Adipocyte (in vitro differentiated cells): Measurements from ENCODE around the gene INPPL1.
"Not testable (repeated sequence)": the region's sequence is repeated elsewhere in the genome, so short reads cannot be mapped to it uniquely, and the experiment has no call there.

Experiments
- DNase-seq: peaks from one replicate; pipeline ENCODE4 v3.0.0-alpha.2; 2015; ENCODE audit warnings: low read depth
- H3K27me3 ChIP-seq: replicated peaks from 2 replicates; pipeline ENCODE4 v1.7.0; 2013; ENCODE audit warnings: mild to moderate bottlenecking, low read length, moderate library complexity; ENCODE audit not compliant: control insufficient read depth, insufficient read depth
- H3K36me3 ChIP-seq: 2 replicates; pipeline ENCODE4 v1.7.0; 2013; ENCODE audit warnings: low read length, mild to moderate bottlenecking, moderate library complexity; ENCODE audit not compliant: control insufficient read depth, insufficient read depth, severe bottlenecking
- H3K4me1 ChIP-seq: 2 replicates; pipeline ENCODE4 v1.7.0; 2013; ENCODE audit warnings: mild to moderate bottlenecking, low read length, moderate library complexity; ENCODE audit not compliant: control insufficient read depth, insufficient read depth
- H3K4me3 ChIP-seq: 2 replicates; pipeline ENCODE4 v1.7.0; 2013; ENCODE audit warnings: mild to moderate bottlenecking, low read length, moderate library complexity
- H3K9ac ChIP-seq: 2 replicates; pipeline ENCODE4 v1.7.0; 2013; ENCODE audit warnings: mild to moderate bottlenecking, low read length, moderate library complexity
- H3K9me3 ChIP-seq: 2 replicates; pipeline ENCODE4 v1.7.0; 2013; ENCODE audit warnings: mild to moderate bottlenecking, low read length, moderate library complexity; ENCODE audit not compliant: control insufficient read depth

The INPPL1 gene

DNA sequence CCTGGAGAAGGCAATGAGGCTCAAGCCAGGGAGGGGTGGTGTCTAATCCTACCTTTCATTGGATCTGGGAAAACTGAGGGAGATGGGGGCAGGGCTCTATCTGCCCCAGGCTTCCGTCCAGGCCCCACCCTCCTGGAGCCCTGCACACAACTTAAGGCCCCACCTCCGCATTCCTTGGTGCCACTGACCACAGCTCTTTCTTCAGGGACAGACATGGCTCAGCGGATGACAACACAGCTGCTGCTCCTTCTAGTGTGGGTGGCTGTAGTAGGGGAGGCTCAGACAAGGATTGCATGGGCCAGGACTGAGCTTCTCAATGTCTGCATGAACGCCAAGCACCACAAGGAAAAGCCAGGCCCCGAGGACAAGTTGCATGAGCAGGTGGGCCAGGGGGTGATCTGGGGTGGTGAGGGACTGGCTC, 32.6 kb upstream of the INPPL1 start, which contains the start of gene FOLR1:
FOLR1 (plus strand) TSS at position 180 of the 421 bp plus-strand sequence; CDS start at position 214, 34 bp downstream.
- no peak within 1 kb of the TSS for H3K4me3 ChIP-seq
- H3K9me3 ChIP-seq: no peaks in the 10 kb centered on the region
- no peak for DNase-seq
- no peaks in the 10 kb centered on the region for H3K4me1 ChIP-seq
- no peaks in the 10 kb centered on the region for H3K36me3 ChIP-seq
- H3K27me3 ChIP-seq: peaks cover 9% of the 10 kb centered on the region
- no peak within 1 kb of the TSS for H3K9ac ChIP-seq

DNA sequence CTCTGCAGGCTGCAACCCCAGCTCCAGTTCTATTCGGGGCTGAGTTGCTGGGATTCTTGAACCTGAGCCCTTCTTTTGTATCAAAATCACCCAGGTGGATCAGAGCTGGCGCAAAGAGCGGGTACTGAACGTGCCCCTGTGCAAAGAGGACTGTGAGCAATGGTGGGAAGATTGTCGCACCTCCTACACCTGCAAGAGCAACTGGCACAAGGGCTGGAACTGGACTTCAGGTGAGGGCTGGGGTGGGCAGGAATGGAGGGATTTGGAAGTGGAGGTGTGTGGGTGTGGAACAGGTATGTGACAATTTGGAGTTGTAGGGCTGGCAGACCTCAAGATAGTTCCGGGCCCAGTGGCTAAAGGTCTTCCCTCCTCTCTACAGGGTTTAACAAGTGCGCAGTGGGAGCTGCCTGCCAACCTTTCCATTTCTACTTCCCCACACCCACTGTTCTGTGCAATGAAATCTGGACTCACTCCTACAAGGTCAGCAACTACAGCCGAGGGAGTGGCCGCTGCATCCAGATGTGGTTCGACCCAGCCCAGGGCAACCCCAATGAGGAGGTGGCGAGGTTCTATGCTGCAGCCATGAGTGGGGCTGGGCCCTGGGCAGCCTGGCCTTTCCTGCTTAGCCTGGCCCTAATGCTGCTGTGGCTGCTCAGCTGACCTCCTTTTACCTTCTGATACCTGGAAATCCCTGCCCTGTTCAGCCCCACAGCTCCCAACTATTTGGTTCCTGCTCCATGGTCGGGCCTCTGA, 28.9 kb upstream of the INPPL1 start:
- Histone ChIP-seq H3K27me3 (peaks cover 5% of the 10 kb centered on the region), H3K9me3 (no peaks in the 10 kb centered on the region), H3K9ac (no peak overlapping the region), H3K36me3 (no peaks in the 10 kb centered on the region), H3K4me1 (peaks cover 3% of the 10 kb centered on the region), H3K4me3 (no peak overlapping the region)
- DNase-seq: no peak

- not testable (repeated sequence) for H3K4me1 ChIP-seq, DNase-seq, H3K9ac ChIP-seq, H3K27me3 ChIP-seq, H3K4me3 ChIP-seq, H3K36me3 ChIP-seq, H3K9me3 ChIP-seq
Observed at GRCh38 chr11:72201445-72201844, 23.1 kb upstream of the INPPL1 start.

- Histone ChIP-seq H3K4me1 (peaks cover 3% of the 10 kb centered on the region), H3K9me3 (no peaks in the 10 kb centered on the region), H3K4me3 (no peak overlapping the region), H3K27me3 (peaks cover 3% of the 10 kb centered on the region), H3K9ac (no peak overlapping the region), H3K36me3 (no peaks in the 10 kb centered on the region)
- no peak for DNase-seq
Observed at GRCh38 chr11:72202571-72202970, 22.0 kb upstream of the INPPL1 start.

DNA sequence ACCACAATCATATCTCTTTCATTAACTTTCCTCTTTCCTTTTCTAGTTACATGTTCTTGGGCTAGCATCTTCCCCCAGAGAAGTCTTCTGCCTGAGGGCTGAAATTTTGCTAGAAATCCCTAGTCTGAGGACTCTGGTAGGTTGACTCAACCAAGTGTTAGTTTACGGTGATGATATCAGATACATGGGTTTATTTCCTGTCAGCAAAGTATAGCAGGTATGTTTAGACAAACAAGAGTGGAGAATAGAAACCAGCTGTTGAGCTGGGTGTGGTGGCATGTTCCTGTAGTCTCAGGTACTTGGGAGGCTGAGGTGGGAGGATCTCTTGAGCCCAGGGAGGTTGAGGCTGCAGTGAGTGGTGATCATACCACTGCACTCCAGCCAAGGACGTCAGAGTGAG, 21.4 kb upstream of the INPPL1 start:
- Histone ChIP-seq H3K27me3 (peaks cover 3% of the 10 kb centered on the region), H3K9ac (no peak overlapping the region), H3K9me3 (no peaks in the 10 kb centered on the region), H3K4me1 (peaks cover 3% of the 10 kb centered on the region), H3K4me3 (no peak overlapping the region), H3K36me3 (no peaks in the 10 kb centered on the region)
- no peak for DNase-seq

DNA sequence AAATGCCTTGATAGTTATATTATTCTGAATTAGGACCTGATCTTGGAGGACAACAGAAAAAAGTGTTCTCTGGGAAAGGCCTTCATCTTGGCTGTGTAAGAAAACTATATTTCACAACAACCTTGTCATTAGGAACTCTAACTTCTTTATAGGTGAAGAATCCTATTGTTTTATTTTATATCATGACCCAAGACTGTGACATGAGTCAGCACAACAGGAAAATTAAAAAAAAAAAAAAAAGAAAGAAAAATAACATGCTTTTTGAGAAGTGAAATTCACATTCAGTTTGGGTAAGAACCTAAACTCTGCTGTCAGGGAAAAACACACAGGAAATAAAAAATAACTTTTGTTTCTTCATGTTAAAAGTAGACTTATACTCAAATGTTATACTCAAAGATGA, 19.7 kb upstream of the INPPL1 start:
- H3K4me3 ChIP-seq: no peak overlapping the region
- H3K4me1 ChIP-seq: no peaks in the 10 kb centered on the region
- no peak overlapping the region for H3K9ac ChIP-seq
- no peaks in the 10 kb centered on the region for H3K36me3 ChIP-seq
- peaks cover 3% of the 10 kb centered on the region for H3K27me3 ChIP-seq
- no peak for DNase-seq
- H3K9me3 ChIP-seq: peaks cover 9% of the 10 kb centered on the region

GRCh38 chr11:72206794-72207193, 17.8 kb upstream of the INPPL1 start:
- not testable (repeated sequence) for H3K4me1 ChIP-seq, H3K27me3 ChIP-seq, H3K4me3 ChIP-seq, H3K36me3 ChIP-seq, DNase-seq, H3K9ac ChIP-seq
- peaks cover 14% of the 10 kb centered on the region for H3K9me3 ChIP-seq

GRCh38 chr11:72208281-72208680, 16.3 kb upstream of the INPPL1 start:
- H3K9me3 ChIP-seq: peaks cover 14% of the 10 kb centered on the region
- no peaks in the 10 kb centered on the region for H3K27me3 ChIP-seq
- no peak overlapping the region for H3K4me3 ChIP-seq
- no peak for DNase-seq
- no peak overlapping the region for H3K9ac ChIP-seq
- no peaks in the 10 kb centered on the region for H3K4me1 ChIP-seq
- H3K36me3 ChIP-seq: no peaks in the 10 kb centered on the region

DNA sequence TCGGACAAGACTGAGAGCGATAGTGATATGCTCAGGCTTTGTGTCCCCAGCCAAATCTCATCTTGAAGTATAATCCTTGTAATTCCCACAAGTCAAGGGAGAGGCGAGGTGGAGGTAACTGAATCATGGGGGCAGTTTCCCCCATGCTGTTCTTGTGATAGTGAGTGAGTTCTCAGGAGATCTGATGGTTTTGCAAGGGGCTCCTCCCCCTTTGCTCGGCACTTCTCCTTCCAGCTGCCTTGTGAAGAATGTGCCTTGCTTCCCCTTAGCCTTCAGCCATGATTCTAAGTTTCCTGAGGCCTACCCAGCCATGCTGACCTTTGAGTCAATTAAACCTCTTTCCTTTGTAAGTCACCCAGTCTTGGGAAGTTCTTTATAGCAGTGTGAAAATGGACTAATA, 15.5 kb upstream of the INPPL1 start:
- no peak for DNase-seq
- no peak overlapping the region for H3K9ac ChIP-seq
- H3K27me3 ChIP-seq: no peaks in the 10 kb centered on the region
- H3K4me3 ChIP-seq: no peak overlapping the region
- H3K4me1 ChIP-seq: no peaks in the 10 kb centered on the region
- H3K9me3 ChIP-seq: peaks cover 14% of the 10 kb centered on the region
- H3K36me3 ChIP-seq: no peaks in the 10 kb centered on the region

- Histone ChIP-seq H3K27me3 (peaks cover 11% of the 10 kb centered on the region), H3K4me3 (no peak within 1 kb of the TSS), H3K9ac (no peak within 1 kb of the TSS), H3K9me3 (no peaks in the 10 kb centered on the region), H3K36me3 (no peaks in the 10 kb centered on the region), H3K4me1 (no peaks in the 10 kb centered on the region)
- DNase-seq: no peak
Observed at GRCh38 chr11:72216638-72217037, 7.9 kb upstream of the INPPL1 start, which contains the start of gene FOLR2. Gene FOLR2, plus strand, starts transcription at chr11:72216794. Its CDS starts 1,791 bp downstream, at chr11:72218585.

- no peak for DNase-seq
- Histone ChIP-seq H3K4me3 (no peak overlapping the region), H3K27me3 (peaks cover 11% of the 10 kb centered on the region), H3K36me3 (no peaks in the 10 kb centered on the region), H3K9me3 (no peaks in the 10 kb centered on the region), H3K9ac (no peak overlapping the region), H3K4me1 (peaks cover 9% of the 10 kb centered on the region)
Observed at GRCh38 chr11:72217841-72218240, 6.7 kb upstream of the INPPL1 start.
